ENCODE measurements around the gene KITLG.
"Not testable (repeated sequence)": the region's sequence is repeated elsewhere in the genome, so short reads cannot be mapped to it uniquely, and the experiment has no call there.

Gene KITLG

GRCh38 chr12:88472775-88473174 is 107.5 kb downstream of the KITLG start:
- no peak for DNase-seq

GRCh38 chr12:88472248-88472647 is 108.0 kb downstream of the KITLG start:
- no peak for DNase-seq

- DNase-seq, result no peak
Measured at GRCh38 chr12:88471331-88472045, 108.8 kb downstream of the KITLG start.

GRCh38 chr12:88469154-88469553 is 111.1 kb downstream of the KITLG start:
- DNase-seq, result no peak

- DNase-seq, result no peak
Measured at GRCh38 chr12:88468581-88468980, 111.7 kb downstream of the KITLG start.

- DNase-seq, result not testable (repeated sequence)
Measured at GRCh38 chr12:88466708-88467107, 113.6 kb downstream of the KITLG start.

GRCh38 chr12:88458327-88458726 is 121.9 kb downstream of the KITLG start:
- DNase-seq, result no peak

GRCh38 chr12:88453323-88453722 is 126.9 kb downstream of the KITLG start:
- DNase-seq, result no peak

GRCh38 chr12:88451205-88451604 is 129.1 kb downstream of the KITLG start:
- no peak for DNase-seq

GRCh38 chr12:88450136-88450535 is 130.1 kb downstream of the KITLG start:
- no peak for DNase-seq

GRCh38 chr12:88448337-88448915 is 131.8 kb downstream of the KITLG start:
- DNase-seq, result no peak

GRCh38 chr12:88445705-88446394 is 134.4 kb downstream of the KITLG start:
- no peak for DNase-seq

- DNase-seq, result no peak
Measured at GRCh38 chr12:88444481-88444880, 135.8 kb downstream of the KITLG start.
